Heart left ventricle (tissue), 16 donors: ENCODE measurements around the gene CPT1A. TPM values are rescaled to one million over a fixed set of nuclear protein-coding genes. Genes with fewer than 3 reads are reported as not detected.

Source experiments
- ATAC-seq, 4 donors: fragments of 200-7000 bp; cut with Tn5 transposase; one replicate each; pipeline ENCODE4 v1.9.1; 2020 to 2022; ENCODE audit warnings: moderate library complexity in 4 of 4, mild to moderate bottlenecking in 3 of 4, moderate number of reproducible peaks in 1 of 4
- DNase-seq, 5 donors: peaks; one replicate each; pipeline ENCODE4 v3.0.0-alpha.2; 2020
- H3K27ac ChIP-seq, 12 donors: fragments of 200-600 bp; sonication (generic) in 4 of 12; one replicate each; pipeline versions ENCODE4 v1.5.0 to v1.8.0; 2016 to 2022; ENCODE audit warnings: mild to moderate bottlenecking in 2 of 12
- H3K27me3 ChIP-seq, 9 donors: fragments of 200-600 bp; sonication (generic) in 2 of 9; one replicate each; pipeline versions ENCODE4 v1.5.1 to v1.8.0; 2016 to 2022; ENCODE audit warnings: mild to moderate bottlenecking in 3 of 9
- H3K36me3 ChIP-seq, 9 donors: fragments of 200-600 bp; sonication (generic) in 2 of 9; one replicate each; pipeline versions ENCODE4 v1.5.0 to v1.8.0; 2018 to 2022; ENCODE audit warnings: mild to moderate bottlenecking in 2 of 9
- H3K4me1 ChIP-seq, 12 donors: fragments of 200-600 bp; sonication (generic) in 4 of 12; one replicate each; pipeline versions ENCODE4 v1.5.0 to v1.8.0; 2016 to 2022; ENCODE audit warnings: mild to moderate bottlenecking in 3 of 12
- H3K4me3 ChIP-seq, 12 donors: fragments of 200-600 bp; sonication (generic) in 4 of 12; one replicate each; pipeline versions ENCODE4 v1.5.0 to v1.8.0; 2017 to 2022; ENCODE audit warnings: mild to moderate bottlenecking in 9 of 12, moderate library complexity in 4 of 12
- H3K9me3 ChIP-seq, 12 donors: fragments of 200-600 bp; sonication (generic) in 4 of 12; one replicate each; pipeline versions ENCODE4 v1.5.0 to v1.8.0; 2016 to 2022; ENCODE audit warnings: mild to moderate bottlenecking in 1 of 12
- CTCF ChIP-seq, 12 donors: fragments of 200-600 bp; sonication (generic) in 4 of 12; IDR thresholded peaks; one replicate each; pipeline versions ENCODE4 v1.5.0 to v1.8.0; 2018 to 2022; ENCODE audit warnings: antibody characterized with exemption in 12 of 12, mild to moderate bottlenecking in 5 of 12
- POLR2A ChIP-seq, 2 donors: fragments of 450-650 bp; IDR thresholded peaks; one replicate each; pipeline ENCODE4 v1.6.1; 2017; ENCODE audit warnings: antibody characterized with exemption in 2 of 2, mild to moderate bottlenecking in 2 of 2, moderate library complexity in 2 of 2
- WGBS, 4 donors: extraction: QIAGEN DNeasy Blood & Tissue Kit in 2 of 4; methylation state at CpG; one replicate each; pipeline versions ENCODE4 v1.1.5 to v1.1.7; 2013 to 2018; 5-methylcytosine and 5-hydroxymethylcytosine counted together
- intact Hi-C, 10 donors: fragments of 100-400 bp; cut with DNase I; formaldehyde crosslinking; loops; one replicate each; pipeline versions ENCODE4 v1.11.1 to v1.14.2; 2022
- polyA plus RNA-seq, 2 donors: library from polyadenylated mRNA; stranded (reverse); fragments of 200-250 nt; gene quantifications; one replicate each; pipeline ENCODE4 v1.2.3, GENCODE V29; 2013
- total RNA-seq, 9 donors: library from RNA; depleted of rRNA in 2 of 9; stranded (reverse); fragments of >200 nt in 2 of 9; fragmentation: NEBNext Ultra II Directional in 3 of 9; extraction: Animal tissue kit (Norgen Biotek cat#: 25700) in 3 of 9; gene quantifications; one replicate each; pipeline versions ENCODE4 v1.1.0 to v1.2.4, GENCODE V29; 2016 to 2023
- donor health status: ischemic (EF 13 %, LVEDD 7.1; RV severe dilation, severe dysfunction).
- donor health status: healthy with polysubstance abuse.
- donor health status: DM: no; HTN: yes; CAD: no.
- donor health status: DM: no; HTN: no; CAD: no.
- donor health status: ischemic (EF 25% LVEDD 6.9; RV normal size, moderate dysfunction).
- donor health status: ischemic (EF 25% LVEDD 5.7; RV mildly dilated, moderate dysfunction).
- donor health status: healthy.
- donor health status: DM: yes; HTN: yes; CAD: no.
- donor health status: ischemic (EF 35%, LVEDD 5.7; RV mildly dilated, moderate dysfunction).
- donor health status: nonischemic (EF 11% LVEDD 7.7; RV severe dilation, severe dysfunction).
- donor health status: DM: yes; HTN: yes; CAD: no.
- donor health status: PGD.
- donor health status: ischemic (EF 29% LVEDD 5.4; RV normal size, mild dysfunction).
- donor health status: nonischemic (EF 23%, LVEDD 6.1; RV moderate dilation, normal function).

CPT1A gene
- total and polyA plus RNA-seq, 11 donors: 20.9 to 116 (median 51.6) TPM

GRCh38 chr11:68711114-68711513 is 130.6 kb downstream of the CPT1A start:
- ATAC-seq (no peak), DNase-seq (no peak)
- intact Hi-C loops: no loop called here
- Histone ChIP-seq H3K4me3 (no peak overlapping the region), H3K36me3 (no peaks in the 10 kb centered on the region), H3K9me3 (no peaks in the 10 kb centered on the region), H3K27me3 (peaks cover 0 to 14% (median 0%) of the 10 kb centered on the region in 9 donors), H3K4me1 (peaks cover 0 to 6% (median 0%) of the 10 kb centered on the region in 12 donors), H3K27ac (no peak overlapping the region)
- WGBS, 4 donors: 94 to 96% (median 95%) methylated on average over 8 of the region's 8 CpGs
- TF ChIP-seq POLR2A (IDR thresholded peaks at IDR 0.05) (no peak), CTCF (IDR thresholded peaks at IDR 0.05) (no peak)

- WGBS, 4 donors: 84 to 88% (median 85%) methylated on average over 11 of the region's 11 CpGs
- ATAC-seq (no peak), DNase-seq (no peak)
- intact Hi-C loops: no loop called here
- H3K4me1 ChIP-seq: peaks cover 0 to 6% (median 0%) of the 10 kb centered on the region in 12 donors
- no peaks in the 10 kb centered on the region for H3K36me3 ChIP-seq
- no peak overlapping the region for H3K4me3 ChIP-seq
- H3K9me3 ChIP-seq: no peaks in the 10 kb centered on the region
- H3K27ac ChIP-seq: no peak overlapping the region
- TF ChIP-seq POLR2A (IDR thresholded peaks at IDR 0.05) (no peak), CTCF (IDR thresholded peaks at IDR 0.05) (no peak)
- H3K27me3 ChIP-seq: peaks cover 0 to 17% (median 0%) of the 10 kb centered on the region in 9 donors
Measured at GRCh38 chr11:68710409-68710808, 131.3 kb downstream of the CPT1A start.

GRCh38 chr11:68709062-68709461 is 132.7 kb downstream of the CPT1A start:
- intact Hi-C loops: no loop called here
- H3K27me3 ChIP-seq: peaks cover 0 to 13% (median 0%) of the 10 kb centered on the region in 9 donors
- H3K9me3 ChIP-seq: no peaks in the 10 kb centered on the region
- no peak overlapping the region for H3K4me3 ChIP-seq
- H3K27ac ChIP-seq: no peak overlapping the region
- 71 to 81% (median 72%) methylated on average over 12 of the region's 12 CpGs for WGBS, 4 donors
- ATAC-seq (no peak), DNase-seq (no peak)
- no peaks in the 10 kb centered on the region for H3K36me3 ChIP-seq
- H3K4me1 ChIP-seq: peaks cover 0 to 3% (median 0%) of the 10 kb centered on the region in 12 donors
- TF ChIP-seq CTCF (IDR thresholded peaks at IDR 0.05): no peak

- Histone ChIP-seq H3K36me3 (no peaks in the 10 kb centered on the region), H3K27me3 (peaks cover 0 to 23% (median 0%) of the 10 kb centered on the region in 9 donors), H3K4me3 (no peak overlapping the region), H3K4me1 (peaks cover 0 to 3% (median 0%) of the 10 kb centered on the region in 12 donors), H3K27ac (no peak overlapping the region), H3K9me3 (no peaks in the 10 kb centered on the region)
- ATAC-seq: no peak
- 85 to 91% (median 88%) methylated on average over 7 of the region's 7 CpGs for WGBS, 4 donors
- DNase-seq: no peak
- TF ChIP-seq CTCF (IDR thresholded peaks at IDR 0.05) (no peak), POLR2A (IDR thresholded peaks at IDR 0.05) (no peak)
- intact Hi-C loops: no loop called here
Measured at GRCh38 chr11:68707527-68707926, 134.2 kb downstream of the CPT1A start.
